ENCODE measurements around the gene EEF1A2.
"Not testable (repeated sequence)": the region's sequence is repeated elsewhere in the genome, so short reads cannot be mapped to it uniquely, and the experiment has no call there.

EEF1A2 gene

DNA sequence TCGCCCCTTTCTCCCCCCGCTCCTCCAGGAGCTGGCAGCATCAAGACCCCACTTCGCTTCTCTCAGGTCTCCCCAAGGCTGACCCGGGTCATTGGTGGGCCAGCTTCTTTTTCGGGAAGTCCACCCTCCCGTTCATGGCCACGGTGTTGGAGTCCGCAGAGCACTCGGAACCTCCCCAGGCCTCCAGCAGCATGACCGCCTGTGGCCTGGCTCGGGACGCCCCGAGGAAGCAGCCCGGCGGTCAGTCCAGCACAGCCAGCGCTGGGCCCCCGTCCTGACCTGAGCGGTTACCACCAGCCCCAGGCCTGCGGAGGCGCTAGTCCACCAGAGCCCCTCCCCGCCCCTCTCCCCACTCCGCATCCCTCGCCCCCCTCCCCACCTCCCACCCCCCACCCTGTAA, 22.7 kb upstream of the EEF1A2 start:
- in situ Hi-C loops (cut with MboI; ENCODE audit: low sequenced_read_pairs), result no loop called here

GRCh38 chr20:63520934-63521601, 22.2 kb upstream of the EEF1A2 start:
- in situ Hi-C loops (cut with MboI; ENCODE audit: low sequenced_read_pairs), result no loop called here

GRCh38 chr20:63520504-63520933, 21.6 kb upstream of the EEF1A2 start, which contains the start of gene PPDPF:
Gene PPDPF, plus strand, starts transcription at chr20:63520765. Its CDS starts 544 bp downstream, at chr20:63521309.
- in situ Hi-C loops (cut with MboI; ENCODE audit: low sequenced_read_pairs), result no loop called here

DNA sequence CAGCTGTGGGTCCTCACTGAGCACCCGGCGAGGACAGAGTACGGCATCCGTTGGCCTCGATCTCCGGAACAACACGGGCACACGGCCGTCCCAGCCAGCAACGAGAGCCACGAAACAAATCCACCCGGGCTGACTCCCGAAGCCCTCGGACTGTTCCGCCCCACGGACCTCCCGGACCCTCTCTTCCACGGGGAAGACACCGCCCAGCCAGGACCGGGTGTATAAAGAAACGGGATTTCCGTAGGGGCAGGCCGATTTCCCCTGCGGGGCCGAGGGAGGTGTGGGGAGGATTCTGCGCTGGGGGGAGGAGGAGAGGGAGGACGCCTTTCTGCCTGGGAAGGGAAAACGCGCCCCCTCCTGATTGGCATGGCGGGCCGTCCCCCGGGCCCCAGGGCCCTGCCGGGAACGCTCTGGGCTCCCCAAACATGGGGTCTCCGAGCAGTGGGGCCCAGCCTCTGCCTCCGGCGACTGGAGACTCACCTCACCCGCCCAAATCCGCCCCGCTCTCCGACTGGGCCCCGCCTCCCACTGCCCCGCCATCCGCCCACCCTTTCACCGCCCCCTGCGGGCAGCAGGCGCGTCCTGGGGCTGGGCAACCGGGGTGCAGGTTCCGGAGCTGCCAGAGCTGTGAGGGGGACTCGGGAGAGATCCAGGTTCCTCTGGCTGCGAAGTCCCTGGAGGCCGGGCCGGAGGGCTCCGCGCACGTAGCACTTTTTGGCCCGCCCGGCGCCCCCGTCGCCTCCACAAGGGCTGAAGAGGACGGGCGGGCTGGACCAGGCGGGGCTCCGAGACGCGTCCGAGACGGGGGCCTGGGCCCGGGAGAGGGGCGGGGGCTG, 21.0 kb upstream of the EEF1A2 start:
- in situ Hi-C loops (cut with MboI; ENCODE audit: low sequenced_read_pairs), result no loop called here

DNA sequence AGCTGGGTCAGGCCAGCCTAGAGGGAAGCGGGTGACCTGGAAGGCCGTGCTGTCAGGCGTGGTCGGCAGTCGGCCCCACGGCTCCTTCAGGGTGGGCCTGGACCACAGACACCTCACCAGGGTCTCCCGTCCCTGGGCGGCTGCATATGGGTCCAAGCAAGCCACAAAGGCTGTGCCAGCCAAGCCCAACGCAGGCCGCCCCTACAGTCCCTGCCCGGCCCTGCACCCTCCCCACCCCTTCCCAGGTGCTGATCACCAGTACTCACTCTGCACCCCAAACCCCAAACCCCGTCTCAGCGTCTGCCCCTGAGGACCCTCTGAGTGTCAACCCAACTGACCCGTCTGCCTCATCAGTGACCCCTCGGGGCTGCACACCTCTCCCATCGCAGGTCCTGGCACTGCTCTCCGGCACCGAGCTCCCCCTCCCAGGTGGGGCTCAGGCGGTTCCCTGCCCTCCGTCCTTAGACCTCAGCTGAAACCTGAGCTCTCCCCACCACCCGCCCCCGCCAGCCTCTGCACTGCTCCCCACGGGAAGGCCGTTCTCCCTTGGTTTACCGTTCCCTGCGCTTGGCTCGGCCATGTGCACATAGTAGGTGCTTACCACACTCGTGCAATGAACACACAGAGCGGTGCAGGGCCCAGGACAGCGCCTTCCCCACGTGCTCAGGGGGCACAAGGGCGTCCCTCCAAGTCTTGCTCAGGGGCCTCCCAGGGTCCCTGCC, 20.2 kb upstream of the EEF1A2 start:
- in situ Hi-C loops (cut with MboI; ENCODE audit: low sequenced_read_pairs), result no loop called here

GRCh38 chr20:63518351-63518861, 19.5 kb upstream of the EEF1A2 start:
- in situ Hi-C loops (cut with MboI; ENCODE audit: low sequenced_read_pairs), result no loop called here

DNA sequence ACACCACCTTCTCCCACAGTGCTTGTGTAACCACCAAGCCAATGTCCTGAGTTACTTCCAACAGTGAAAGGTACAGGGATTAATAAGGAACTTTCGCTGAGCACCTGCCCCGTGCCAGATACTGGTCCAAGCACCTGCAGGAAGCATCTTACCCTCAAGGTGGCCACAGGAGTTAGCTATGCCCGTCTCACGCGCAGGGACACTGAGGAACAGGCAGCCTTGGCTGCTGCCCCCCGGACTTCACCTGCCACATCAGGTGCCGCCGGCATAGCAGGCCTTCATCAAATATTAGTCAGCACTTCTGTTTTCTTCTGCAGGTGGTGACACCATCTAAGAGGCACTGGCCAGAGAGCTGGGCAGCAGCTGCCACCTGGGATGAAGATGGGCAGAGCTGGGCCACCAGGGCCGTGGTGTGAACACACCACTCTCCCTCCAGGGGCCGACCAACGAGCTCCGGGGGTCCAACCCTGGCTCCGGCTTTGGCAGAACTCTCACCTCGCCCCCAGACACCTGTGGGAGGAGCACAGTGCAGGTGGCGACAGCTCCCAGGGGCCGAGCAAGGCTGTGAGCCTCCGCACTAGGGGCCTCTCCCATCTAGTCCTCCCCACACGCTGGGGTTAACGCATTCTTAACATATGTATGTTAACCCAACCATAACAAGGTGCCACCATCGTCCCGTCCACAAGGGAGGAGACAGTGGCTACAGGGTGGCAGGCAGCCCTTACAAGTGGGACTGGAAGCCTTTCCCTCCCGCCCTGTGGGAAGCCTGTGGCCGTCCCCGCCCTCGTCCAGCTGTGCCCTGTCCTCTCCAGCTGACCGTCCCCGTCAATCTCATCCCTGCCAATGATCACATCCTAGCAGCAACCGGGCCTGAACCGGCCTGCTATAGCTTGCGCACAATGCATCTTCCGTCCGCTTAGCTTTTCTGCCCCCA, 18.8 kb upstream of the EEF1A2 start:
- in situ Hi-C loops (cut with MboI; ENCODE audit: low sequenced_read_pairs), result no loop called here

GRCh38 chr20:63514520-63514919, 15.6 kb upstream of the EEF1A2 start:
- in situ Hi-C loops (cut with MboI; ENCODE audit: low sequenced_read_pairs), result not testable (repeated sequence)

GRCh38 chr20:63513207-63513606, 14.3 kb upstream of the EEF1A2 start:
- in situ Hi-C loops (cut with MboI; ENCODE audit: low sequenced_read_pairs), result no loop called here

GRCh38 chr20:63509088-63509564, 10.2 kb upstream of the EEF1A2 start:
- in situ Hi-C loops (cut with MboI; ENCODE audit: low sequenced_read_pairs), result no loop called here

GRCh38 chr20:63508072-63508768, 9.3 kb upstream of the EEF1A2 start:
- in situ Hi-C loops (cut with MboI; ENCODE audit: low sequenced_read_pairs), result no loop called here

- in situ Hi-C loops (cut with MboI; ENCODE audit: low sequenced_read_pairs), result no loop called here
Observed at GRCh38 chr20:63507083-63507743, 8.3 kb upstream of the EEF1A2 start.

DNA sequence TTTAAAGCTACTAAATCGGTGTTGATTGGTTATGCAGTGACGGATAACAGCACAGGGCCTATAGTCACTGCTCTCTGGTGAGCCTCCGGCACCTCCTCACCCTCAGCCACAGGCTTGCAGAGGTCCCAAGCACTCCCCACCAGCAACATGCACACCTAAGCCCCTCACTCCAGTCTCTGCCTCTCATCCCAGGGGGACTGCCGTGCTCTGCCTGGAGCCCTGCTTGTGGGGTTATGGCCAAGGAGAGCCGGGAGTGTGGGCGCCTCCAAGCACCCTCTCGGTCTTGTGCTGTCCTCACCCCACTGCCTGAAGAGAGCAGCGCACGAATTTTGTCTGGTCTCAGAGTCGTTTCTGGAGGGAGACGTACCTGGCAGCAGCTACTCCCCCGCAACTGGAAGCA, 6.8 kb upstream of the EEF1A2 start:
- in situ Hi-C loops (cut with MboI; ENCODE audit: low sequenced_read_pairs), result no loop called here

DNA sequence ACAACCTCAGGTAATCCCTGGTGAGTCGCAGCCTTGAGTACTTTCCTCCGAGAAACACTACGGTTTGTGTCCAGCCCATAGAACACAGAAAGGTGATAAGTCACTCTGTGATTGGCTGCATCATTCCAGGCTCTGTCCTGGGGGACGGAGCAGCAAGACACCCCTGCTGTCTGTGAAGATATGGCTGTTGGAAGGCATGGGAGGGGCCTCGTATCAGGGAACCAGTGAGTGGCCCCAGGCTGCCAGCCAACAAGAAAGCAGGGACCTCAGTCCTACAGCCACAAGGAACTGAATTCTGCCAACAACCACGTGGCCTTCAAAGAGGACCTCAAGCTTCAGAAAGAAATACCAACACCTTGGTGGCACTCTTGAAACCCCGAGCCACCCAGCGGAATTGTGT, 6.4 kb upstream of the EEF1A2 start:
- in situ Hi-C loops (cut with MboI; ENCODE audit: low sequenced_read_pairs), result no loop called here

- in situ Hi-C loops (cut with MboI; ENCODE audit: low sequenced_read_pairs), result no loop called here
Observed at GRCh38 chr20:63504642-63505041, 5.8 kb upstream of the EEF1A2 start.

DNA sequence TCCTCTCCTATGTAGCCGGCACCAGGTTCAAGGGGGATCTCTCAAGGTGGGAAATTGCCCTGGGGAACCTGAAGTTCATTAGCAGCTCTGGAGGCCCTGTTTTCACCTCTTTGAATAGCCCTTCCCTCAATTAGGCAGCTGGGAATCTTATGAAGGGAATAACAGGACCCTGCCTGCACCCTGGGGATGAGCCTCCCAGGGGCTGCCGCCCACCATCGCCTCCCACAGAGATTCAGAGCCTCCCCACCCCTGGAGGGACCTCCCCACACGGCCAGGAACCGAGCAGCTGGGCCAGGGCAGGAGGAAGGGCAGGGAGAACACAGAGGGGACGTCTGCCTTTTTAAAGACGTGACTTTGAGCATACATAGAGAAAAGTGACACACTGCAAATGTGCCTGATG, 4.6 kb upstream of the EEF1A2 start:
- in situ Hi-C loops (cut with MboI; ENCODE audit: low sequenced_read_pairs), result no loop called here

DNA sequence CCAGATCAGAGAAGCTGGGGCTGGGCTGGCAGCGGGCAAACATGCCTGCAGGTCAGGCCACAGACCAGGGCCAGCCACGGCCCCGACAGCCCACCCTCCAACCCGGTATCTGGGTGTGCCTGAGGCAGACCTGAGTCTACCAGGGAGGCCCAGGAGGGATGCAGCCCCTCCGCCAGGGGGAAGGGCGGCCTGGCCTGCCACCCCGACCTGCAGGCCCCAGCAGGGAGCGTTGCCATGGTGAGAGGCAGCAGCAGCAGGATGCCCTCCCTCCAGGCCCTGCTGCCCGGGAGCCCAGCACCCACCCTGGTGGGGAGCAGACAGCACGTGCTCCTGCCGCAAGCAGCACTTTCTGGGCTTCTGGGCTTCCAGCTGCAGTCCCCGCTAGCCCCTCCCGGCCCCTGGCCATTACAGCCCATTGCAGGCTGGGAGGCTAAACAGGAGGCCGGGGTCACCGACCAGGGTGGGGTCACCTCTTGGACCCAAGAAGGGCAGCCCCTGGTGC, 3.8 kb upstream of the EEF1A2 start:
- in situ Hi-C loops (cut with MboI; ENCODE audit: low sequenced_read_pairs), result no loop called here

DNA sequence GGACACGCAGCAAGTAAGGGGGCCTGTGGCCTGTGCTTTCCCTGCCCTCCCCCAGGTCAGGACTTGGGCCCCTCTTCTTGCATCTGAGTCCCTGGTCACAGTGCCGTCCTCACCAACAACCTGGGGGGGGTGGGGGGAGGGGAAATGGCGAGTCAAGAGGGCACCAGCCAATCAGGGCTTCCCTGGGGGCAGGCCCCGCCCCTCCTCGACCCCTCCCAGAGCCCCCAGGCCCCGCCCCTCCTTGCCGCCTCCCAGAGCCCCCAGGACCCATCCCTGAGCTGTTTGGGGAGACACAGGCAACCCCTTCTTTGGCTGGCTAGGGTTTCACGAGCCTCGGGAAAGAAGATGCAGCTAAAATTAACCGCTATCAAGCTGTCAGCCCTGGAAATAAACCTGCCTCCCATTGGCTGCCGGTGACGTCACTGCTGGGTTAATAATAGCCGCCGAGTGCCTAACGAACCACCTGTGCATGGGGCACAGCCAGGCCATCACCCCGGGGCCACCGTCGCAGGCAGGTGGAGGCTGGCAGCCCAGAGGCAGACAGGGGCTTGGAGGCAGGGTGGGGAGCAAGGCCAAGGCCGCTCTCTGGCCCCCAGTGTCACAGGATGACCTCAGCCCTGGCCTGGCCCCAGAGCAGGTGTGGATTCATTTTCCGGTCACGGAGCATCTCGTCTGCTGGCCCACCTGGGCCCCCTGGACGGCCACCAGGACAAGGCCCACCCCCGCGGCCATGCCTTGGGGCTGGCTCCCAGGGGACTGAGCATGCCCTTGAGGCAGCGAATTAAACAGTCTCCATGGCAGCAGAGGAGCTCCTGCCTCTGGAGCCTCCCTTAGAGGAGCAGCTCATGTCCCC, 3.2 kb upstream of the EEF1A2 start:
- in situ Hi-C loops (cut with MboI; ENCODE audit: low sequenced_read_pairs), result no loop called here
